Non-pigmented ciliary epithelial cell (primary cell): ENCODE measurements around the gene FYN.

Experiments
- DNase-seq: peaks from one replicate; pipeline ENCODE4 v3.0.0-alpha.2; 2010; ENCODE audit warnings: low read depth

Gene FYN

GRCh38 chr6:111831408-111831807, 41.8 kb downstream of the FYN start:
- DNase-seq: no peak

DNA sequence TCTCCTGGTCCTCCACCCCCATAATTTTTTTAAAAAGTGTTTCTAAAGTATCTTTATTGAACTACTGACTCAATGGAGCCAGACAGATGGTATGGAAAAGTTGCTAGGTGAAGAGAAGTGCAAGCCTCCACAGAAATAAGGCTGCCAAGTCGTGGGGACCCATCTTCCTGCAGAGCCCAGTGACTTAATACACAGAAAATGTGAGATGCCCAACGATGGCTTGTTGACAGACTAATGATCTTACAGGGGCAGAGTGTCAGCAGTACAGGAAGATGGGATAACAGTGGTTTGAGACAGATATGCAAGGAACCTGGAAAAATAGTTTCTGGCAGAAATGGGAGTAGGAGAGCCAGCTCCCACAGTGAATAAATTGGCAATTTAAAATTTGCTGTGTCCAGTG, 43.3 kb downstream of the FYN start:
- no peak for DNase-seq

GRCh38 chr6:111829581-111829980, 43.7 kb downstream of the FYN start:
- no peak for DNase-seq

GRCh38 chr6:111828809-111829208, 44.4 kb downstream of the FYN start:
- no peak for DNase-seq

GRCh38 chr6:111825439-111826086, 47.7 kb downstream of the FYN start:
- DNase-seq: no peak

GRCh38 chr6:111824608-111825337, 48.5 kb downstream of the FYN start:
- DNase-seq: no peak

DNA sequence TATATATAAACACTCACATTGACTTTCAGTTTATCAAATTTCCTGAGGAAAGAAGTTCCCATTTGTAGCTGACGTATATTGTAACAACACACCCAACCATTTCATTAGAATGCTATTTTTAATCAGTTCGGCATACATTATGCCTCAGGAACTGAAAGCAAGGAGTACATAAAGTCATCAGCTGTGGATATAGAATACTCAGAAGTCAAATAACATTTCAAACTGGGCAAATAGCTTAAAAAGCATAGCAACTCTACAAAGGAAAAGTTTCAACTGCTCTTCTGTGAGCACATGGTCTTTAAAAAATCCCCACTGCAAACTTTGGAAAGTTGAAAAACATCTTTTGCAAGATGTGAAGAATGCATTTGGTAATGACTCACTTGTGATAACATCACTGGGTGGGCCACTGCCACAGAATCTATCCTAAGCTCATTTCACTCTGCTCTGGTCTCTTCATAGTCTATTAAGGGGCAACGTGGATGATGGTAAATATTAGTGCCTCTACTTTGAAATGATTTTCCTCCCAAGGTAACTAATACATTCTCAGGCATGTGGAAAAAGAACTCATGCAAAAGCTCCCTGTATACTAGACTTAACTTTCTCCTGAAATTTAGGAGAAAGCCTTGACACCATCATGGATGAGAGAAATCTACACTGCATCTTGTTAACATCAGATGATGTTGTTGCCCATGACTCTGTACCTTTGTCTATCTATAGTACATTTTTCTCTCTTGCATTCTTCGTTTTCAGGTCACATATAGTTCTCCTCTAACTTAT, 49.2 kb downstream of the FYN start:
- DNase-seq: peak; percentile 37

DNA sequence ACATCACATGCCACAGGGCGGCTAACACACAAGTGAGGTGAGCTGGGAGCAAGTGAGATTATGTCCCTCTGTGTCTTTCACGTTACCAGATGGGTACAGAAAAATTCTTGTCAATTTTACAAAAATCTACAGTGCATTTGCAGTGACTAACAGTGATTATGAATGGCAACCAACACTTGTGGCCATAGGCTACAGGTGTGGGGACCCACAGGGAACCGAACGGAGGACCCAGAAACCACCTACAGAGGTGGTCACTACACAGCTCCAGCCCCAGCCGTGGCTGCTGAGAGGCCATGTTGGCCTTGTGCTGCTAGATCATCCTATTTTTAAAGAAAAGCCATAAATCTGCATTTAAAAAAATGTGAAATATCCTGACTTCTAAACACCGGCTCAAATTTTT, 50.2 kb downstream of the FYN start:
- DNase-seq: no peak

DNA sequence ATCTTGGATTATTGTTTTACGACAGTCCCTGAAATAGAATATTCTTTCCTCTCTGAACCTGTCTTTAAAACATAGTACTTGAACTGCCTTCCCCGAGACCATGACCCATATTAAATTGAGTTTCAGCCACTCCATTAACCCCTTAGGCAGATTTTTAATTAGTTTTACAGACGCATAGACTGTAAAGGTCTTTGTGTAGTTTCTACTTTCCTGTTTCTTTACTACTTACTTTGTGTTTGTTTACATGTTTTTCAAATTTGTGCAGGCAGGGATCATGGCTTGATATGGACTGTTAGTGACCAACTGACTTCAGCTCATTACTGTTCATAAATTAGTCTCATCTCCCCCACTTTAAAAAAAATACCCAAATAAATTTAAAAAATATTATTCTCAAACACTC, 53.8 kb downstream of the FYN start:
- no peak for DNase-seq

GRCh38 chr6:111818539-111819226, 54.6 kb downstream of the FYN start:
- no peak for DNase-seq

- DNase-seq: no peak
Measured at GRCh38 chr6:111817451-111818120, 55.7 kb downstream of the FYN start.

DNA sequence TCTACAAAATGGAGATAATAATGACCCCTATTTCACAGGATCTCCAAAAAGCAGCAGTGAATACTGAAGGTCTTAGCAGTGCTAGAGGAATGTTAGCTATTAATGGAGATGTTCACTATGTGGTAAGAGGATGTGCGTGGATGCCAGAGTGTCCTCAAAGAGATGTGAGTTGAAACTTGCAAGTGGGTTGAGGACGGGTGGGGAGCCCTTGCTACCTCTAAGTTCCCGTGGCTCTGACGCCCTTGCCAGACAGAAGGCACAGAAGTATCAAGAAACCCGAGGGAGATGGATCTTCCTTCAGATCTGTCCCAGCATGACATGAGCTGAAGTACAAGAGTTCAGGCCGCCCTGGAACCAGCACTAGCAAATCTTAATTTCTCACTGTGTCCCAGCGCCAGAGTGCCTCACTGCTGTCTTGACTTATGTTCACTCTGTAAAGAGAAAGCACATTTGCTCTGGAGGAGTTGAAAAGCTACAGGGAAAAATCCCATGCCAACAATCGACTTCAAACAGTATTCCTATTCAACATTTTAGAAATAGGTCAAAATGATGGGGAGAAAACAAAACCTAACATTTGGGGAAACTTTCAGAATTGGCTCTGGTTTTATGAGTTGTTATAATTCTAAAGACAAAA, 59.5 kb downstream of the FYN start:
- DNase-seq: no peak

GRCh38 chr6:111813237-111813636, 60.0 kb downstream of the FYN start:
- DNase-seq: no peak

DNA sequence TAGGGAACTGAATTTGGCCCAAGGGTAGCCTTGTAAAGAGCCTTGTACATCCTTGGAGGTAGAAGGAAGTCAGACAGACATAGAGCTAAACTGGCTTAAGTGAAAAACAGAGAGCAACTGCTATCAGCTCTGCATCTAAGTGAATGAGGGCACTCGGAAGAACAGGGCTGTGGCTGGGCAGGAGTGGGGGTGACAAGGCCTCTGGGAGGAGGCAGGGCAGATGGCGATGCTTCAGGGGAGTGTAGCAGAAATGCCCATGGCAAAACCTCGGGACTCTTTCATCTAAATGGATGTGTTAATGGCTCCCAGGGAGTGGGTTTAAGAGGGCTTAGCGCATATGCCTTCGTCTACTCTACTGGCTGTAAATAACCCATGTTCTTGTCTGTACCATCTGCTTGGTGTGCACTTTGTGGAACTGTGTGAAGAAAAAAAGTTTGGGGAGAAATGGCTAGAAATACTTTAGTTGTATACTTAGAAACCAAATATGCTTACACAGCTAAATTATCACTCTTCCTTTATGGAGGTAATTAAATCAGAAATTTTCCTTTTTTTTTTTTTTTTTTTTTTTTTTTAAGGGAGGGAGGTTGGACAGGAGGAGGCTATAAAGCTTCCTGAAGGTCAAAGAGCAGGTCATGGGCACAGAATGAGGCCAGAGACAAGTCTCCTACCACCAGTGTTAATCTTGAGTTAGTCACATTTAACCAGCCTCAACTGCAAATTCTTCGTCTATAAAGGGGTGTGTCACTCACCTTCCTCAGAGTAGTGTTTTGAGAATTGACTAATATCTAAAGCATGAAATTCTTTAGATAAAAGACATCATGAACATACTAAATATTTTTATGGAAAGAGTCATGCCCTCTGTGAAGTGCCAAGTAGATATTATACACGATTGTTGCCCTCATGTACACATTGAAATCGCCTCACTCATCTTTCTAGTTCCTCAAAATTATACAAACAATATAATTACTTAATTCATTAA, 60.9 kb downstream of the FYN start:
- DNase-seq: no peak

- no peak for DNase-seq
Measured at GRCh38 chr6:111810294-111811131, 62.7 kb downstream of the FYN start.

GRCh38 chr6:111809766-111810165, 63.5 kb downstream of the FYN start:
- no peak for DNase-seq

DNA sequence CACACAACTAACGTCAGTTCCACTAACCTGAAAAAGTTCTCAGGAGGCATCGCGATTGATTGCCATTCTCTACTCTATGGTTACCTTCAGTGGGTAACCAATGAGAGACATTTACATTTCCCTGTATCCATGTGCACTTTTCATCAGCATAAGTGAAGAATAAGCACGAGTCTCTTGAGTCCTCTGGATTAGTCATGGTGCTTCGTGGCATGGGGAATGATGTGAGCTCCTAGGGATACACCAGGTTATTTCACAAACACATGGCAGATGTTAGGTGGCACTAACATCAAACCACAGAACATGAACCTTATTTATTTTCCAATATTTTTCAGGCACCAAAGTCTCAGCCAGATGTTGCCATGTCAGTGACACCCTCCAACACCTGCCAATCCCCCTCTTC, 64.0 kb downstream of the FYN start:
- DNase-seq: no peak

GRCh38 chr6:111808493-111808892, 64.8 kb downstream of the FYN start:
- no peak for DNase-seq
